Measurements from ENCODE around the gene KPNA3.
"Not testable (repeated sequence)": the region's sequence is repeated elsewhere in the genome, so short reads cannot be mapped to it uniquely, and the experiment has no call there.

The KPNA3 gene

GRCh38 chr13:49759503-49759902 is 33.0 kb downstream of the KPNA3 start:
- no peak for DNase-seq (ENCODE audit: low read depth in 1 of 2, low spot score in 1 of 2)

DNA sequence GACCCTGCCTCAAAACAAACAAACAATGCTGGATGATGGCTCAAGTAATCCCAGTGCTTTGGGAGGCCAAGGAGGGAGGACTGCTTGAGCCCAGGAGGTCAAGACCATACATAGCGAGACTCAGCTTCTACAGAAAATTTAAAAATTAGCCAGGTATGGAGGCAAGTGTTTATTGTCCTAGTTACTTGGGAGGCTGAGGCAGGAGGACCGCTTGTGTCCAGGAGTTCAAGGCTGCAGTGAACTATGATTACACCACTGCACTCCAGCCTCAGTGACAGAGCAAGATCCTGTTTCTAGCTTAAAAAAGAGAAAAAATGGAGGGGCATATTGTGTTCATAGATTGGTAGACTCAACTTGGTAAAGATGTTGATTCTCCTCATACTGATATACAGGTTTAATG is 36.2 kb downstream of the KPNA3 start:
- no peak for DNase-seq (ENCODE audit: low read depth in 1 of 2, low spot score in 1 of 2)

- DNase-seq (ENCODE audit: low read depth in 1 of 2, low spot score in 1 of 2) = no peak
Measured at GRCh38 chr13:49754146-49754545, 38.3 kb downstream of the KPNA3 start.

DNA sequence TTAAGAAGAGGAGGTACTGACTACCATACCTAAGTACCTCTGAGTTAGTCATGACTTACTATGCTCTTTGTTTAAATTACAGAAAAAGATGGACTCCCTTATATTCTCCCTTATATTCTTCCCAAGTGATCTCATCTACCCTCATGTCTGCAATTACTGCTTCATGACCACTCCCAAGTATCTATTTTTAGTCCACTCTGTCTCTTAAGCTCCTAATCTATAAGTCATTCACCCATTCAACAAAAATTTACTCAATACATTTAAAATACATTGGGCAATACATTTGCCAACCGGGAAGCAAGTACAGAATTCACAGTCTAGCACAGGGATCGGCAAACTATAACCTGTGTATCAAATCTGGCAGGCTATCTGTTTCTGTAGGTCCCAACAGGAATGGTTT is 42.6 kb downstream of the KPNA3 start:
- no peak for DNase-seq (ENCODE audit: low read depth in 1 of 2, low spot score in 1 of 2)

DNA sequence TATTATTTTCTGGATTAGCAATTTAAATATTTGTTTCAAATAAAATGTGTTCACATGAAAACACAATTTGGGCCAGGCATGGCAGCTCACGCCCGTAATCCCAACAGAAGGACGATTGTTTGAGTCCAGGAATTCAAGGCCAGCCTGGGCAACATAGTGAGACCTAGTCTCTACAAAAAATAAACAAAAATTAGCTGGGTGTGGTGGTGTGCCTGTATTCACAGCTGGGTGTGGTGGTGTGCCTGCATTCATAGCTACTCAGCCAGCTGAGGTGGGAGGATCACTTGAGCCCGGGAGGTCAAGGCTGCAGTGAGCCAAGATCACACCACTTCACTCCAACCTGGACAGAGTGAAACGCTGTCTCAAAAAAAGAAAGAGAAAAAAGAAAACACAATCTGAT is 46.4 kb downstream of the KPNA3 start:
- DNase-seq (ENCODE audit: low read depth in 1 of 2, low spot score in 1 of 2) = no peak

GRCh38 chr13:49740870-49741269 is 51.6 kb downstream of the KPNA3 start:
- no peak for DNase-seq (ENCODE audit: low read depth in 1 of 2, low spot score in 1 of 2)

- no peak for DNase-seq (ENCODE audit: low read depth in 1 of 2, low spot score in 1 of 2)
Measured at GRCh38 chr13:49739498-49740187, 52.8 kb downstream of the KPNA3 start.

- no peak for DNase-seq (ENCODE audit: low read depth in 1 of 2, low spot score in 1 of 2)
Measured at GRCh38 chr13:49733181-49733951, 59.1 kb downstream of the KPNA3 start.

- DNase-seq (ENCODE audit: low read depth in 1 of 2, low spot score in 1 of 2) = no peak
Measured at GRCh38 chr13:49731766-49732165, 60.7 kb downstream of the KPNA3 start.

DNA sequence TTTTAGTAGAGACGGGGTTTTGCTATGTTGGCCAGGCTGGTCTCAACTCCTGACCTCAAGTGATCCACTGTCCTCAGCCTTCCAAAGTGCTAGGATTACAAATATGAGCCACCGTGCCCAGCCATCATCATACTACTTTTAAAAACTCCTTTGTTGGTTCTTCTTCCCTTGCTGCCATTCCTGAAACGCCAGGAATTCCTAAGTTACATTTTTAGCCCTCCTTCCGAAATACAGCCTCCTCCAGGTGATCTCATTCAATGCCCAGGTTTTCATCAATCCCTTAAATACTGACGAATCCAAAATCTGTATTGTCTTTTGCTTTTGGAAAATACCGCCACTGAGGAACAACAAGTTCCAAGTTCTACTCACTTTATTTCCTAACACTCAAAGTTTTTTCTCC is 75.9 kb downstream of the KPNA3 start:
- no peak for DNase-seq (ENCODE audit: low read depth in 1 of 2, low spot score in 1 of 2)

GRCh38 chr13:49714757-49715156 is 77.7 kb downstream of the KPNA3 start:
- no peak for DNase-seq (ENCODE audit: low read depth in 1 of 2, low spot score in 1 of 2)

GRCh38 chr13:49711218-49711863 is 81.1 kb downstream of the KPNA3 start:
- no peak for DNase-seq (ENCODE audit: low read depth in 1 of 2, low spot score in 1 of 2)

GRCh38 chr13:49704264-49704663 is 88.2 kb downstream of the KPNA3 start:
- DNase-seq (ENCODE audit: low read depth in 1 of 2, low spot score in 1 of 2) = not testable (repeated sequence)

- no peak for DNase-seq (ENCODE audit: low read depth in 1 of 2, low spot score in 1 of 2)
Measured at GRCh38 chr13:49701491-49701890, 91.0 kb downstream of the KPNA3 start.

GRCh38 chr13:49697468-49697867 is 95.0 kb downstream of the KPNA3 start:
- no peak for DNase-seq (ENCODE audit: low read depth in 1 of 2, low spot score in 1 of 2)

DNA sequence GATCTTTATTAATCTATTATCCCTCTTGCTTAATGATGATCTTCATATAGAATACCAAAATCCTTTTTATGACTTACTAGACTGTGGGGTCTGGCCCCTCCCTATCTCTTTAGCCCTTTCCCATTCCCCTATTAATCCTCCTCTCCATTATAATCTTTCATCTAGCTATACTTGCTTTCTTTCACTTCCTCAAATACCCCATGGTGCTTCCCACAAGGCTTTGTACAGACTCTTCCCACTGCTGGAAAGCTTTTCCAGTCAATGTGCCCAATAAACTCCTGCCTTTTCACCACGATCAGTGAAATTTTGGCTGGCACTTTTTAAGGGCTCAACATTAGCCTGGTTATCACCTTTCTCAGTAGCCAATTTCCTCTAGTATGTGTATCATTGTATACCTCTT is 98.0 kb downstream of the KPNA3 start:
- no peak for DNase-seq (ENCODE audit: low read depth in 1 of 2, low spot score in 1 of 2)

DNA sequence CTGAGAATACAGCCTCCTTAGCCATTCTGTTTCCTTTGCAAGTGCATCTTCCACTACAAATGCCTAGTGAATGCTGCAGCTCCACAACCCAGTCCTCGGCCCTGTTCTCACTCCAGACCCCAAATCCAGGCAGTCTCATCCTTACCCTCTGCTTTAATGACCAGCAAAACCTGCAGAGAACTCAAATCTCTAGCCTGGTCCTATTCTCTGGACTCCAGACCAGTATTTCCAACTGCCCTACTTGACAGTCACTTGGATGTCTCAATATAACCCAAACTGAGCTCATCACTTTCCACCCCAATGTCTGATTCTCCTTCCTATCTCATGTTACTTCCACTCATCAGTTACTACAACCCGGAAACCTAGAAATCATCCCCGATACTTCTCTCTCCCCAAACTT is 98.6 kb downstream of the KPNA3 start:
- DNase-seq (ENCODE audit: low read depth in 1 of 2, low spot score in 1 of 2) = no peak

GRCh38 chr13:49693191-49693733 is 99.2 kb downstream of the KPNA3 start:
- no peak for DNase-seq (ENCODE audit: low read depth in 1 of 2, low spot score in 1 of 2)

GRCh38 chr13:49690995-49691784 is 101.3 kb downstream of the KPNA3 start, which contains the start of gene EBPL:
Gene EBPL (minus strand): TSS chr13:49691486. CDS start chr13:49691424, 62 bp downstream.
- peak; percentile 72 to 77 for DNase-seq (ENCODE audit: low read depth in 1 of 2, low spot score in 1 of 2)

- DNase-seq (ENCODE audit: low read depth in 1 of 2, low spot score in 1 of 2) = no peak
Measured at GRCh38 chr13:49690133-49690994, 102.1 kb downstream of the KPNA3 start.

Measured in activated T-helper 1 cell treated with anti-CD3 and anti-CD28 coated beads, Interleukin-2, amount 50 U/mL, for 16 hours (primary cell).